ENCODE data around the gene PSMA7. TPM values are rescaled to one million over a fixed set of nuclear protein-coding genes. Genes with fewer than 3 reads are reported as not detected.
"Not testable (repeated sequence)": the region's sequence is repeated elsewhere in the genome, so short reads cannot be mapped to it uniquely, and the experiment has no call there.

Gene PSMA7
- total RNA-seq, 1 donor from 2014 or later, result 239 TPM

- intact Hi-C loops (cut with DNase I), result no loop called here
- DNase-seq, result no peak
- no peak for ATAC-seq (ENCODE audit: poor library complexity)
Measured at GRCh38 chr20:62116558-62117361, 26.4 kb downstream of the PSMA7 start.

- intact Hi-C loops (cut with DNase I); ATAC-seq (ENCODE audit: poor library complexity); DNase-seq: not testable (repeated sequence)
Measured at GRCh38 chr20:62115800-62116407, 27.3 kb downstream of the PSMA7 start.

- ATAC-seq (ENCODE audit: poor library complexity) (no peak), DNase-seq (no peak)
- intact Hi-C loops (cut with DNase I), result no loop called here
Measured at GRCh38 chr20:62114894-62115293, 28.3 kb downstream of the PSMA7 start.

- ATAC-seq (ENCODE audit: poor library complexity) (no peak), DNase-seq (no peak)
- intact Hi-C loops (cut with DNase I), result no loop called here
Measured at GRCh38 chr20:62112368-62112767, 30.8 kb downstream of the PSMA7 start.

- DNase-seq (no peak), ATAC-seq (ENCODE audit: poor library complexity) (peak; percentile 46)
- intact Hi-C loops (cut with DNase I), result no loop called here
Measured at GRCh38 chr20:62111148-62111547, 32.0 kb downstream of the PSMA7 start.

- intact Hi-C loops (cut with DNase I), result no loop called here
- DNase-seq (no peak), ATAC-seq (ENCODE audit: poor library complexity) (no peak)
Measured at GRCh38 chr20:62105592-62105991, 37.6 kb downstream of the PSMA7 start.

GRCh38 chr20:62104791-62105345 is 38.3 kb downstream of the PSMA7 start:
- no peak for DNase-seq
- intact Hi-C loops (cut with DNase I), result no loop called here
- ATAC-seq (ENCODE audit: poor library complexity), result no peak

GRCh38 chr20:62104234-62104789 is 38.9 kb downstream of the PSMA7 start:
- no peak for ATAC-seq (ENCODE audit: poor library complexity)
- peak; percentile 12 for DNase-seq
- intact Hi-C loops (cut with DNase I), result no loop called here

- ATAC-seq (ENCODE audit: poor library complexity), result no peak
- intact Hi-C loops (cut with DNase I), result no loop called here
- no peak for DNase-seq
Measured at GRCh38 chr20:62103508-62104233, 39.5 kb downstream of the PSMA7 start.

- intact Hi-C loops (cut with DNase I), result no loop called here
- ATAC-seq (ENCODE audit: poor library complexity) (no peak), DNase-seq (no peak)
Measured at GRCh38 chr20:62101078-62101477, 42.1 kb downstream of the PSMA7 start.

GRCh38 chr20:62097881-62098407 is 45.2 kb downstream of the PSMA7 start:
- intact Hi-C loops (cut with DNase I), result no loop called here

GRCh38 chr20:62096421-62097380 is 46.5 kb downstream of the PSMA7 start:
- no peak for ATAC-seq (ENCODE audit: poor library complexity)
- DNase-seq, result no peak
- intact Hi-C loops (cut with DNase I), result no loop called here

More at GRCh38 chr20:62097881-62098407, 45.2 kb downstream of the PSMA7 start:
- DNase-seq, result no peak
- ATAC-seq (ENCODE audit: poor library complexity), result no peak

GRCh38 chr20:62089393-62089792 is 53.8 kb downstream of the PSMA7 start:
- intact Hi-C loops (cut with DNase I), result no loop called here
- ATAC-seq (ENCODE audit: poor library complexity), result no peak
- no peak for DNase-seq

- ATAC-seq (ENCODE audit: poor library complexity), result no peak
- intact Hi-C loops (cut with DNase I), result no loop called here
- no peak for DNase-seq
Measured at GRCh38 chr20:62088258-62089127, 54.7 kb downstream of the PSMA7 start.

GRCh38 chr20:62087632-62088031 is 55.6 kb downstream of the PSMA7 start:
- ATAC-seq (ENCODE audit: poor library complexity) (no peak), DNase-seq (no peak)
- intact Hi-C loops (cut with DNase I), result no loop called here

GRCh38 chr20:62087227-62087626 is 56.0 kb downstream of the PSMA7 start:
- DNase-seq (no peak), ATAC-seq (ENCODE audit: poor library complexity) (no peak)
- intact Hi-C loops (cut with DNase I), result no loop called here
